ENCODE measurements around the gene SPSB2. TPM values are rescaled to one million over a fixed set of nuclear protein-coding genes. Genes with fewer than 3 reads are reported as not detected.

SPSB2 gene
- total RNA-seq, 1 donor from 2014 or later: 6.7 TPM

- no peak for TF ChIP-seq CTCF (IDR thresholded peaks at IDR 0.05; ENCODE audit: unreplicated experiment)
- Mint-ChIP-seq H3K27ac (ENCODE audit: unreplicated experiment) (no peak overlapping the region), H3K4me3 (ENCODE audit: unreplicated experiment) (no peak overlapping the region), H3K27me3 (ENCODE audit: unreplicated experiment) (peaks cover 14% of the 10 kb centered on the region), H3K4me1 (ENCODE audit: unreplicated experiment) (peaks cover 11% of the 10 kb centered on the region), H3K9me3 (ENCODE audit: unreplicated experiment) (no peaks in the 10 kb centered on the region), H3K36me3 (ENCODE audit: low read depth, unreplicated experiment) (peaks cover 49% of the 10 kb centered on the region)
- no peak for DNase-seq (ENCODE audit: low spot score)
Observed at GRCh38 chr12:6846316-6846869, 26.7 kb downstream of the SPSB2 start.

- no peak overlapping the region for H3K27ac Mint-ChIP-seq (ENCODE audit: unreplicated experiment)
- H3K27me3 Mint-ChIP-seq (ENCODE audit: unreplicated experiment): peaks cover 14% of the 10 kb centered on the region
- H3K4me1 Mint-ChIP-seq (ENCODE audit: unreplicated experiment): peaks cover 4% of the 10 kb centered on the region
- no peaks in the 10 kb centered on the region for H3K9me3 Mint-ChIP-seq (ENCODE audit: unreplicated experiment)
- peaks cover 49% of the 10 kb centered on the region for H3K36me3 Mint-ChIP-seq (ENCODE audit: low read depth, unreplicated experiment)
- no peak for DNase-seq (ENCODE audit: low spot score)
- TF ChIP-seq CTCF (IDR thresholded peaks at IDR 0.05; ENCODE audit: unreplicated experiment): no peak
- no peak overlapping the region for H3K4me3 Mint-ChIP-seq (ENCODE audit: unreplicated experiment)
Observed at GRCh38 chr12:6845395-6845794, 27.7 kb downstream of the SPSB2 start.

GRCh38 chr12:6843118-6843902, 29.8 kb downstream of the SPSB2 start:
- peaks cover 34% of the 10 kb centered on the region for H3K36me3 Mint-ChIP-seq (ENCODE audit: low read depth, unreplicated experiment)
- peak; percentile 17 for TF ChIP-seq CTCF (IDR thresholded peaks at IDR 0.05; ENCODE audit: unreplicated experiment)
- no peaks in the 10 kb centered on the region for H3K9me3 Mint-ChIP-seq (ENCODE audit: unreplicated experiment)
- H3K27me3 Mint-ChIP-seq (ENCODE audit: unreplicated experiment): peaks cover 13% of the 10 kb centered on the region
- no peak overlapping the region for H3K27ac Mint-ChIP-seq (ENCODE audit: unreplicated experiment)
- no peaks in the 10 kb centered on the region for H3K4me1 Mint-ChIP-seq (ENCODE audit: unreplicated experiment)
- DNase-seq (ENCODE audit: low spot score): peak; percentile 36
- no peak overlapping the region for H3K4me3 Mint-ChIP-seq (ENCODE audit: unreplicated experiment)

GRCh38 chr12:6842075-6842474, 31.0 kb downstream of the SPSB2 start:
- H3K27ac Mint-ChIP-seq (ENCODE audit: unreplicated experiment): no peak overlapping the region
- no peaks in the 10 kb centered on the region for H3K9me3 Mint-ChIP-seq (ENCODE audit: unreplicated experiment)
- H3K4me3 Mint-ChIP-seq (ENCODE audit: unreplicated experiment): no peak overlapping the region
- DNase-seq (ENCODE audit: low spot score): no peak
- peaks cover 10% of the 10 kb centered on the region for H3K27me3 Mint-ChIP-seq (ENCODE audit: unreplicated experiment)
- no peak for TF ChIP-seq CTCF (IDR thresholded peaks at IDR 0.05; ENCODE audit: unreplicated experiment)
- H3K36me3 Mint-ChIP-seq (ENCODE audit: low read depth, unreplicated experiment): peaks cover 29% of the 10 kb centered on the region
- no peaks in the 10 kb centered on the region for H3K4me1 Mint-ChIP-seq (ENCODE audit: unreplicated experiment)
